Small intestine (tissue), 7 donors: ENCODE results near the gene SYNGAP1. TPM values are rescaled to one million over a fixed set of nuclear protein-coding genes. Genes with fewer than 3 reads are reported as not detected.

Source experiments
- DNase-seq, 2 donors: peaks; one replicate each; pipeline versions ENCODE4 v3.0.0 to v3.0.0-alpha.2; 2013
- FAIRE-seq: peaks from 2 replicates; lab custom pipeline; 2012; peaks lifted over from hg19 to GRCh38; lab: Jason Lieb, UNC
- H3K27ac ChIP-seq, 3 donors: one replicate each; pipeline ENCODE4 v1.5.1; 2013; ENCODE audit warnings: low read length in 2 of 3, mild to moderate bottlenecking in 2 of 3, control low read depth in 1 of 3, inconsistent platforms in 1 of 3, low read depth in 1 of 3, moderate library complexity in 1 of 3
- H3K27me3 ChIP-seq, 3 donors: one replicate each; pipeline ENCODE4 v1.6.1; 2013; ENCODE audit warnings: low read length in 3 of 3, inconsistent platforms in 1 of 3; ENCODE audit not compliant: control insufficient read depth in 3 of 3, insufficient read depth in 3 of 3
- H3K36me3 ChIP-seq, 3 donors: one replicate each; pipeline ENCODE4 v1.6.1; 2013; ENCODE audit warnings: low read length in 3 of 3, inconsistent platforms in 1 of 3, low read depth in 1 of 3, mild to moderate bottlenecking in 1 of 3, moderate library complexity in 1 of 3; ENCODE audit not compliant: control insufficient read depth in 3 of 3, insufficient read depth in 2 of 3
- H3K4me1 ChIP-seq, 3 donors: one replicate each; pipeline ENCODE4 v1.6.1; 2013; ENCODE audit warnings: low read length in 2 of 3, inconsistent platforms in 1 of 3, low read depth in 1 of 3, mild to moderate bottlenecking in 1 of 3, moderate library complexity in 1 of 3; ENCODE audit not compliant: control insufficient read depth in 3 of 3, insufficient read depth in 2 of 3
- H3K4me3 ChIP-seq, 3 donors: one replicate each; pipeline ENCODE4 v1.5.1; 2013; ENCODE audit warnings: low read length in 3 of 3, control low read depth in 1 of 3, inconsistent platforms in 1 of 3, low read depth in 1 of 3, mild to moderate bottlenecking in 1 of 3, moderate library complexity in 1 of 3
- H3K9me3 ChIP-seq, 2 donors: one replicate each; pipeline ENCODE4 v1.6.1; 2013; ENCODE audit warnings: low read depth in 1 of 2, low read length in 1 of 2; ENCODE audit not compliant: control insufficient read depth in 2 of 2, insufficient read depth in 1 of 2
- WGBS, 3 donors: extraction: QIAGEN DNeasy Blood & Tissue Kit; methylation state at CpG; one replicate each; pipeline ENCODE4 v1.1.7; 2013; 5-methylcytosine and 5-hydroxymethylcytosine counted together
- polyA plus RNA-seq, 4 donors: library from polyadenylated mRNA; stranded (reverse) in 3 of 4; unstranded in 1 of 4; fragments of 200-250 nt in 3 of 4; fragments of 120-200 nt in 1 of 4; gene quantifications; one replicate each; pipeline versions ENCODE4 v1.2.1 to v1.2.3, GENCODE V29; 2013
- donor health status: healthy with polysubstance abuse.
- donor health status: control.
- donor health status: control.
- donor health status: Bipolar disorder and iron deficiency.
- donor health status: healthy.

SYNGAP1 gene
- polyA plus RNA-seq, 4 donors: 0.89 to 16.6 (median 5.6) TPM

- WGBS, 3 donors: 0 to 2% (median 0%) methylated on average over 12 of the region's 12 CpGs
- Histone ChIP-seq H3K4me1 (peaks cover 0 to 10% (median 3%) of the 10 kb centered on the region in 3 donors), H3K9me3 (no peaks in the 10 kb centered on the region), H3K4me3 (peak overlapping the region; percentile 55 to 89 (median 71)), H3K27me3 (no peaks in the 10 kb centered on the region), H3K27ac (peak overlapping the region in 2 of 3 donors; percentile 41 to 57), H3K36me3 (peaks cover 0 to 32% (median 0%) of the 10 kb centered on the region in 3 donors)
- no peak for DNase-seq
- FAIRE-seq: no peak
These were observed 33.6 kb downstream of the SYNGAP1 start for GRCh38 chr6:33453393-33454008.

- Histone ChIP-seq H3K36me3 (peaks cover 0 to 26% (median 0%) of the 10 kb centered on the region in 3 donors), H3K27me3 (no peaks in the 10 kb centered on the region), H3K4me3 (peak within 1 kb of the TSS; percentile 60 to 89 (median 71)), H3K4me1 (peaks cover 0 to 10% (median 3%) of the 10 kb centered on the region in 3 donors), H3K27ac (peak within 1 kb of the TSS; percentile 41 to 57 (median 55)), H3K9me3 (no peaks in the 10 kb centered on the region)
- WGBS, 3 donors: 0% methylated on average over 60 to 65 of the region's 65 CpGs
- FAIRE-seq (no peak), DNase-seq (peak; percentile 98)
These were observed 34.4 kb downstream of the SYNGAP1 start, which contains the start of gene ZBTB9 for GRCh38 chr6:33454009-33454946. TSS of gene ZBTB9 (plus strand) at chr6:33454576. CDS start at chr6:33455101, 525 bp downstream.

GRCh38 chr6:33455051-33455450 lies 35.2 kb downstream of the SYNGAP1 start:
- DNase-seq (no peak), FAIRE-seq (no peak)
- H3K4me1 ChIP-seq: peaks cover 0 to 10% (median 3%) of the 10 kb centered on the region in 3 donors
- 36 to 47% (median 41%) methylated on average over 16 of the region's 16 CpGs for WGBS, 3 donors
- H3K27me3 ChIP-seq: no peaks in the 10 kb centered on the region
- peak overlapping the region; percentile 50 to 89 (median 60) for H3K4me3 ChIP-seq
- H3K9me3 ChIP-seq: no peaks in the 10 kb centered on the region
- peaks cover 0 to 24% (median 0%) of the 10 kb centered on the region in 3 donors for H3K36me3 ChIP-seq
- H3K27ac ChIP-seq: no peak overlapping the region

GRCh38 chr6:33456156-33456555 lies 36.3 kb downstream of the SYNGAP1 start:
- no peak overlapping the region for H3K4me3 ChIP-seq
- H3K27me3 ChIP-seq: no peaks in the 10 kb centered on the region
- H3K27ac ChIP-seq: no peak overlapping the region
- no peaks in the 10 kb centered on the region for H3K9me3 ChIP-seq
- 96 to 97% (median 97%) methylated on average over 12 of the region's 12 CpGs for WGBS, 3 donors
- H3K4me1 ChIP-seq: peaks cover 0 to 10% (median 3%) of the 10 kb centered on the region in 3 donors
- no peak for FAIRE-seq
- H3K36me3 ChIP-seq: peaks cover 0 to 24% (median 0%) of the 10 kb centered on the region in 3 donors
- no peak for DNase-seq

GRCh38 chr6:33458676-33459075 lies 38.8 kb downstream of the SYNGAP1 start:
- peaks cover 0 to 16% (median 0%) of the 10 kb centered on the region in 3 donors for H3K36me3 ChIP-seq
- H3K4me3 ChIP-seq: no peak overlapping the region
- 61 to 70% (median 65%) methylated on average over 3 of the region's 3 CpGs for WGBS, 3 donors
- H3K9me3 ChIP-seq: no peaks in the 10 kb centered on the region
- H3K4me1 ChIP-seq: peaks cover 0 to 3% (median 3%) of the 10 kb centered on the region in 3 donors
- H3K27me3 ChIP-seq: no peaks in the 10 kb centered on the region
- H3K27ac ChIP-seq: no peak overlapping the region
- FAIRE-seq (no peak), DNase-seq (no peak)

- no peak for DNase-seq
- WGBS, 3 donors: 96 to 98% (median 97%) methylated on average over 2 of the region's 2 CpGs
- Histone ChIP-seq H3K9me3 (no peaks in the 10 kb centered on the region), H3K4me1 (peaks cover 0 to 3% (median 3%) of the 10 kb centered on the region in 3 donors), H3K4me3 (no peak overlapping the region), H3K36me3 (peaks cover 0 to 16% (median 0%) of the 10 kb centered on the region in 3 donors), H3K27me3 (no peaks in the 10 kb centered on the region), H3K27ac (no peak overlapping the region)
- no peak for FAIRE-seq
These were observed 39.4 kb downstream of the SYNGAP1 start for GRCh38 chr6:33459226-33459625.

GRCh38 chr6:33466075-33466735 lies 46.3 kb downstream of the SYNGAP1 start:
- H3K27me3 ChIP-seq: no peaks in the 10 kb centered on the region
- no peak overlapping the region for H3K27ac ChIP-seq
- FAIRE-seq (no peak), DNase-seq (no peak)
- WGBS, 3 donors: 90 to 93% (median 91%) methylated on average over 4 of the region's 4 CpGs
- peaks cover 0 to 8% (median 0%) of the 10 kb centered on the region in 3 donors for H3K4me1 ChIP-seq
- no peaks in the 10 kb centered on the region for H3K36me3 ChIP-seq
- no peaks in the 10 kb centered on the region for H3K9me3 ChIP-seq
- no peak overlapping the region for H3K4me3 ChIP-seq

GRCh38 chr6:33467091-33467490 lies 47.2 kb downstream of the SYNGAP1 start:
- Histone ChIP-seq H3K4me1 (peaks cover 0 to 8% (median 0%) of the 10 kb centered on the region in 3 donors), H3K9me3 (no peaks in the 10 kb centered on the region), H3K4me3 (no peak overlapping the region), H3K27ac (no peak overlapping the region), H3K27me3 (no peaks in the 10 kb centered on the region), H3K36me3 (no peaks in the 10 kb centered on the region)
- DNase-seq (peak; percentile 28 to 34), FAIRE-seq (no peak)
- WGBS, 3 donors: 68 to 81% (median 73%) methylated on average over 7 of the region's 7 CpGs
